SH-SY5Y (cell line): ENCODE data around the gene GPC5.

Experiments
- GATA2 ChIP-seq: IDR thresholded peaks from 2 replicates; pipeline ENCODE4 v1.6.1; 2011; ENCODE audit warnings: mild to moderate bottlenecking, low read depth, low read length
- GATA3 ChIP-seq: IDR thresholded peaks from 2 replicates; pipeline ENCODE4 v1.6.1; 2011; ENCODE audit warnings: low read depth, mild to moderate bottlenecking, low read length, moderate library complexity

The GPC5 gene

GRCh38 chr13:92414851-92415250 is 1016.4 kb downstream of the GPC5 start:
- TF ChIP-seq GATA3: no peak
- TF ChIP-seq GATA2: no peak

GRCh38 chr13:92415781-92416180 is 1017.4 kb downstream of the GPC5 start:
- TF ChIP-seq GATA2 (no peak), GATA3 (no peak)

GRCh38 chr13:92418818-92419412 is 1020.5 kb downstream of the GPC5 start:
- no peak for TF ChIP-seq GATA2
- TF ChIP-seq GATA3: no peak

- TF ChIP-seq GATA3 (no peak), GATA2 (no peak)
These were observed 1030.8 kb downstream of the GPC5 start for GRCh38 chr13:92429231-92429630.

GRCh38 chr13:92433386-92433785 is 1035.0 kb downstream of the GPC5 start:
- no peak for TF ChIP-seq GATA2
- no peak for TF ChIP-seq GATA3

GRCh38 chr13:92433963-92434362 is 1035.5 kb downstream of the GPC5 start:
- TF ChIP-seq GATA3 (no peak), GATA2 (no peak)

- no peak for TF ChIP-seq GATA2
These were observed 1038.5 kb downstream of the GPC5 start for GRCh38 chr13:92436924-92437323.

- TF ChIP-seq GATA2 (no peak), GATA3 (no peak)
These were observed 1045.8 kb downstream of the GPC5 start for GRCh38 chr13:92444244-92444643.

GRCh38 chr13:92451060-92451459 is 1052.6 kb downstream of the GPC5 start:
- TF ChIP-seq GATA3 (no peak), GATA2 (no peak)

- TF ChIP-seq GATA2: no peak
- TF ChIP-seq GATA3: no peak
These were observed 1054.4 kb downstream of the GPC5 start for GRCh38 chr13:92452840-92453239.

GRCh38 chr13:92459306-92459705 is 1060.9 kb downstream of the GPC5 start:
- no peak for TF ChIP-seq GATA2

GRCh38 chr13:92460479-92460878 is 1062.1 kb downstream of the GPC5 start:
- TF ChIP-seq GATA2: no peak
- TF ChIP-seq GATA3: no peak

- TF ChIP-seq GATA2 (no peak), GATA3 (no peak)
These were observed 1063.0 kb downstream of the GPC5 start for GRCh38 chr13:92461402-92461801.

- TF ChIP-seq GATA3 (no peak), GATA2 (no peak)
These were observed 1063.4 kb downstream of the GPC5 start for GRCh38 chr13:92461831-92462230.

GRCh38 chr13:92463134-92463533 is 1064.7 kb downstream of the GPC5 start:
- TF ChIP-seq GATA2 (no peak), GATA3 (no peak)
